ENCODE results near the gene GPR107.

GRCh38 chr9:130092910-130093309 is 39.2 kb downstream of the GPR107 start:
- TF ChIP-seq CTCF (IDR thresholded peaks at IDR 0.05) (no peak), POLR2A (IDR thresholded peaks at IDR 0.05) (no peak)
